WERI-Rb-1 (cell line): ENCODE data around the gene HIVEP3.

Experiments used
- DNase-seq: peaks from one replicate; pipeline ENCODE4 v3.0.0-alpha.2; 2020
- H3K27ac ChIP-seq: fragments of 250-450 bp; sonication (Bioruptor Pico); 2 replicates; pipeline ENCODE4 v1.5.1; 2020; ENCODE audit warnings: mild to moderate bottlenecking, moderate library complexity
- H3K27me3 ChIP-seq: fragments of 250-450 bp; sonication (Bioruptor Pico); 2 replicates; pipeline ENCODE4 v1.5.1; 2021; ENCODE audit warnings: mild to moderate bottlenecking, low read depth, moderate library complexity; ENCODE audit not compliant: insufficient read depth, severe bottlenecking
- H3K36me3 ChIP-seq: fragments of 250-450 bp; sonication (Bioruptor Pico); 2 replicates; pipeline ENCODE4 v1.5.1; 2020; ENCODE audit warnings: mild to moderate bottlenecking, moderate library complexity
- H3K4me3 ChIP-seq: 2 replicates; pipeline ENCODE4 v1.5.1; 2011; ENCODE audit warnings: low read depth, mild to moderate bottlenecking, control low read depth, low read length
- H3K9me3 ChIP-seq: fragments of 250-450 bp; sonication (Bioruptor Pico); 2 replicates; pipeline ENCODE4 v1.5.1; 2021; ENCODE audit warnings: mild to moderate bottlenecking, moderate library complexity; ENCODE audit not compliant: severe bottlenecking
- TF ChIP-seq, protein P1 (sequence below): IDR thresholded peaks from 2 replicates; pipeline ENCODE4 v1.5.1; 2011; ENCODE audit warnings: low read depth, mild to moderate bottlenecking, control low read depth, inconsistent platforms, low read length

Gene HIVEP3

DNA sequence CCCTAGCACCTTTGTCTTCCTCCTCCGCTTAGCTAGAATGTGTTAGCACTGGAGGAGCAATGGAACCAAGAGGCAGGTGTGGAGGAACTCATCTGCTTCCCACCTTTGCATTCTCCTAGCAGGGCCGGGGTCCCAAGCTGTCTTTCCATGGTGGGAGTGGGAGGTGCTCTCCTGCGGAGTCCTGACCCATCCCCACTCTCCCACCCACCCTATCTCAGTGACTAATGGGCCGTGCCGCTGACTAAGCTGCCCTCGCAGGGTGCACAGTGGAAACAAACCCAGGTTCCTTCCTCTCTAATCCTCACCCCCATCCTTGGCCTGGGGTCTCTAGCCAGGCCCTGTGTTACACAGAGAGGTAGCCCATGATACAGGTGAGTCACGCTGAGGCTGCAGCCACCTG, 177.5 kb downstream of the HIVEP3 start:
- peaks cover 2% of the 10 kb centered on the region for H3K9me3 ChIP-seq
- no peak for DNase-seq
- H3K4me3 ChIP-seq, result no peak overlapping the region
- no peaks in the 10 kb centered on the region for H3K36me3 ChIP-seq
- no peak overlapping the region for H3K27ac ChIP-seq
- H3K27me3 ChIP-seq, result no peaks in the 10 kb centered on the region
- TF ChIP-seq, protein P1, sequence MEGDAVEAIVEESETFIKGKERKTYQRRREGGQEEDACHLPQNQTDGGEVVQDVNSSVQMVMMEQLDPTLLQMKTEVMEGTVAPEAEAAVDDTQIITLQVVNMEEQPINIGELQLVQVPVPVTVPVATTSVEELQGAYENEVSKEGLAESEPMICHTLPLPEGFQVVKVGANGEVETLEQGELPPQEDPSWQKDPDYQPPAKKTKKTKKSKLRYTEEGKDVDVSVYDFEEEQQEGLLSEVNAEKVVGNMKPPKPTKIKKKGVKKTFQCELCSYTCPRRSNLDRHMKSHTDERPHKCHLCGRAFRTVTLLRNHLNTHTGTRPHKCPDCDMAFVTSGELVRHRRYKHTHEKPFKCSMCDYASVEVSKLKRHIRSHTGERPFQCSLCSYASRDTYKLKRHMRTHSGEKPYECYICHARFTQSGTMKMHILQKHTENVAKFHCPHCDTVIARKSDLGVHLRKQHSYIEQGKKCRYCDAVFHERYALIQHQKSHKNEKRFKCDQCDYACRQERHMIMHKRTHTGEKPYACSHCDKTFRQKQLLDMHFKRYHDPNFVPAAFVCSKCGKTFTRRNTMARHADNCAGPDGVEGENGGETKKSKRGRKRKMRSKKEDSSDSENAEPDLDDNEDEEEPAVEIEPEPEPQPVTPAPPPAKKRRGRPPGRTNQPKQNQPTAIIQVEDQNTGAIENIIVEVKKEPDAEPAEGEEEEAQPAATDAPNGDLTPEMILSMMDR, result no peak

DNA sequence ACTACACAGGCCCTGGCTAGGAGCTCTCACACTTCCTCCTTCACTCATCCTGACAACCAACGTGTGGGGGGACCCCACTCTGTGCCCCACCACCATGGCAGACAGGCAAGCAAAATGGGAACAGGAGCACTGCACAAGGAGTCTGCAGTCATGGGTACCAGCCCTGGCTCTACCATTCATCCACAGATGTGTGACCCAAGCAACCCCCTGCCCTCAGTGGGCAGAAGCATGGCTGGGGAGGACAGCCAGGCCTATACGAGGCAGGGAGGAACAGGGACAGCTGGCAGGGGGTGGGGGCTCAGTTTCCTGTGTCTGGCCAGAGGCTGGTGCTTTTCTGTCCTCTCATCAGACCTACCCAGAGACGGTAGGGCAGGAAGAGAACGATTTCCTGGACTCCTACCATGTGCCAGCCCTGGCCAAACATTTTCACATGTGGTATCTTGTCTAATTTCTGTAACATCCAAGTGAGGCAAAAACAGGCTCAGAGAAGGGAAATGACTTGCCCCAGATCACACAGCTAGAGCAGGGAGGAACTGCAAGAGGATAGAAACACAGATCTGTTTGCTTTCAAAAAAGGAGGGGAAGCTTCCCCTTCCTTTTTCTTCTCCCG, 178.0 kb downstream of the HIVEP3 start:
- Histone ChIP-seq H3K27me3 (no peaks in the 10 kb centered on the region), H3K9me3 (peaks cover 2% of the 10 kb centered on the region), H3K27ac (no peak overlapping the region), H3K4me3 (no peak overlapping the region), H3K36me3 (no peaks in the 10 kb centered on the region)
- TF ChIP-seq, protein P1, result no peak
- no peak for DNase-seq

DNA sequence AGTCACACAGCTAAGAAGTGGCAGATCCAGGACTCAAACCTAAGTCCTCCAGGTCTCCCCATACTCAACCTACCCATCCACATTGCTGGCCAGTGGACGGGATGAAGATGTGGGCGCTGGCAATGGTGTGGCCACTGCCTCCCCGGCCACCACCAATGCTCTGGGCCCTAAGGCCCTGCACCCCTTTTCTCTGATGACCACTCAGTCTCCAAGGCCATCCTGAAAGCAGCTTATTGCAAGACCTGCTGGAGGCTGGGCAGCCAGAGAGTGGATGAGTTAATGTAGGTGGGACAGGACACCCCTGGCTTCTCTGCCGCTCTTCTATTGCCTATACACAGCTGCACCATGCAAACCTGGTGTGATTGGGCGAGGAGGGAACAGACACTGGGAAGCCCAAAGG, 178.7 kb downstream of the HIVEP3 start:
- DNase-seq, result no peak
- no peak overlapping the region for H3K27ac ChIP-seq
- no peaks in the 10 kb centered on the region for H3K36me3 ChIP-seq
- H3K27me3 ChIP-seq, result no peaks in the 10 kb centered on the region
- peaks cover 2% of the 10 kb centered on the region for H3K9me3 ChIP-seq
- TF ChIP-seq, protein P1, result no peak
- no peak overlapping the region for H3K4me3 ChIP-seq

DNA sequence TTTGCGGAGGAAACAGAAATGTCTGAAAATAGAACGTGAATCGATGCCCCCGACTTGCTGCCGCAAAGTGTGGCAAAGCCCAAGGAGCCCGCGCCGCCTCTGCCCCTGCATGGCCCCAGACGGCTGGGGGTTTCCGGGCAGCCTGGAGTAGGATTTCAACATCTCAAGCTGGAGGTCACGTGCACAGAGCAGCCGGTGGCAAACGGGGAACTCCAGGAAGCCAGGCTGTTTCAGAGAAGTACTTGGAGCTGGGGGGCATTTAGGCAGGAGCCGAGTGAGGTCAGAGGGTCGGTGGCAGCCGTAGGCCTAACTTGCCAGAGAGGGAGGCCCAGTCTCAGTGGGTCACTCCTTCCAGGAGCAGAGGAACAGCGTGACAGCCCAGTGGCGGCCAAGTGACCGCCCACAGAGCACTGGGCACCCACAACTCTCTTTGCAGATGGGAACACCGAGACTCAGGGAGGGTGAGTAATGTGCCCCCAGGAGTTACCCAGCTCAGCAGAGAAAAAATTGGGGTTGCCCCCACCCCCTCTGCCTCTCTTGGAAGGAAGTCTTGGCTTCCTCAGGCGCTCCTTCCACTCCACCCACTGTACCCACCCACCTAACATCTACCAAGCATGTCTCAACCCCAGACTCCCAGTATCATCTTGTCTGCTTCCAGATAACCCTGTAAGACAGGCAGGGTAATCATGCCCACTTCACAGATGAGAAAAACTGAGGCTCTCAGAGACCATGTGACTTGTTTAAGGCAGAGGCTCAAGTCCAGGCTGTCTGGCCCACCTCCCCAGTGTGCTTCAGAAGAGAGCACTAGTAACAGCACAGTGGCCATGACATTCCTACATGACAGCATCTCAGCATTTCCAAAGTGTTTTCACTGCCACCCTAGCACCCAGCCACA, 179.4 kb downstream of the HIVEP3 start:
- Histone ChIP-seq H3K27ac (no peak overlapping the region), H3K36me3 (no peaks in the 10 kb centered on the region), H3K27me3 (no peaks in the 10 kb centered on the region), H3K9me3 (peaks cover 2% of the 10 kb centered on the region), H3K4me3 (no peak overlapping the region)
- DNase-seq, result no peak
- TF ChIP-seq, protein P1, result no peak

DNA sequence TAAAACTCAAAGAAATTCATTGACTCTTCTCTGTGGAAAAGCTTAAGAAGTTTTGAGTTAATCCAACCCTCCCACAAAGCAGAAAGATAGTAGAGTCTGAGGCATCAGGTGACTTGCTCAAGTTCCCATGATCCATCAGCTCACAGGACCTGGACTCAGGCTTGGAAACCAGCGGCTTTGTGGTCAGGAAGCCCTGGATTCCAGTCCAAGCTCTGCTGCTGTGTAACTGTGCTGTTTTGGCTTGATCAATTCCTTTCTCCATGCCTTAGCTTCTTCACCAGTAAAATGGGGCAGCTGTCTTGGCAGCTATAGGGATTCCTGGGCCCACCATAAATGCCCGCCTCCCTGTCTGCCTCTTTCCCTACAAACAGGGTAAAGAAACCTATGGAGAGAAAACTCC, 180.2 kb downstream of the HIVEP3 start:
- TF ChIP-seq, protein P1, result no peak
- H3K9me3 ChIP-seq, result peaks cover 2% of the 10 kb centered on the region
- H3K27me3 ChIP-seq, result no peaks in the 10 kb centered on the region
- no peak overlapping the region for H3K4me3 ChIP-seq
- no peaks in the 10 kb centered on the region for H3K36me3 ChIP-seq
- no peak overlapping the region for H3K27ac ChIP-seq
- no peak for DNase-seq
